Keratinocyte (primary cell): Measurements from ENCODE around the gene MRAP. TPM values are rescaled to one million over a fixed set of nuclear protein-coding genes. Genes with fewer than 3 reads are reported as not detected.

Source experiments
- DNase-seq: peaks from one replicate; pipeline ENCODE4 v3.0.0-alpha.2; 2011; ENCODE audit warnings: low read depth, missing footprints, low spot score
- FAIRE-seq: peaks from 2 replicates; lab custom pipeline; 2011; peaks lifted over from hg19 to GRCh38; lab: Jason Lieb, UNC
- H2AFZ ChIP-seq: 2 replicates; pipeline ENCODE4 v1.6.0; 2012; ENCODE audit warnings: low read length, control low read depth, inconsistent platforms; ENCODE audit not compliant: control insufficient read depth
- H3K27ac ChIP-seq: 2 replicates; pipeline ENCODE4 v1.5.1; 2011; ENCODE audit warnings: low read length; ENCODE audit not compliant: control insufficient read depth, insufficient read depth
- H3K27me3 ChIP-seq: 3 replicates; pipeline ENCODE4 v1.6.0; 2011; ENCODE audit warnings: low read length; ENCODE audit not compliant: control insufficient read depth, insufficient read depth; ENCODE audit errors: extremely low read depth
- H3K36me3 ChIP-seq, 2 experiments: 2 replicates in 1 of 2; 3 replicates in 1 of 2; pipeline ENCODE4 v1.5.1; 2011; ENCODE audit warnings: low read length in 2 of 2, mild to moderate bottlenecking in 1 of 2; ENCODE audit not compliant: control insufficient read depth in 2 of 2, insufficient read depth in 2 of 2; ENCODE audit errors: extremely low read depth in 1 of 2
- H3K4me1 ChIP-seq: 3 replicates; pipeline ENCODE4 v1.5.1; 2011; ENCODE audit warnings: low read length; ENCODE audit not compliant: control insufficient read depth, insufficient read depth; ENCODE audit errors: extremely low read depth
- H3K4me2 ChIP-seq: 3 replicates; pipeline ENCODE4 v1.6.0; 2011; ENCODE audit warnings: low read depth, low read length; ENCODE audit not compliant: control insufficient read depth, insufficient read depth; ENCODE audit errors: extremely low read depth
- H3K4me3 ChIP-seq, 3 experiments: fragments of 200-600 bp in 1 of 3; sonication (generic) in 1 of 3; 2 replicates in 2 of 3; 3 replicates in 1 of 3; pipeline ENCODE4 v1.5.1; 2011 to 2016; ENCODE audit warnings: low read length in 3 of 3, mild to moderate bottlenecking in 3 of 3, control low read depth in 2 of 3, inconsistent platforms in 1 of 3, low read depth in 1 of 3, mixed read lengths in 1 of 3, mixed run types in 1 of 3, moderate library complexity in 1 of 3; ENCODE audit not compliant: control insufficient read depth in 2 of 3, insufficient read depth in 2 of 3; ENCODE audit errors: extremely low read depth in 1 of 3
- H3K79me2 ChIP-seq: 2 replicates; pipeline ENCODE4 v1.6.0; 2012; ENCODE audit warnings: low read length; ENCODE audit not compliant: control insufficient read depth, insufficient read depth
- H3K9ac ChIP-seq: 3 replicates; pipeline ENCODE4 v1.6.0; 2011; ENCODE audit warnings: low read length; ENCODE audit not compliant: control insufficient read depth, insufficient read depth; ENCODE audit errors: extremely low read depth
- H3K9me1 ChIP-seq: 3 replicates; pipeline ENCODE4 v1.6.0; 2011; ENCODE audit warnings: low read length; ENCODE audit not compliant: control insufficient read depth, insufficient read depth; ENCODE audit errors: extremely low read depth
- H3K9me3 ChIP-seq: 2 replicates; pipeline ENCODE4 v1.5.1; 2012; ENCODE audit warnings: low read depth, low read length; ENCODE audit not compliant: control insufficient read depth
- H4K20me1 ChIP-seq: 3 replicates; pipeline ENCODE4 v1.6.0; 2011; ENCODE audit warnings: low read length; ENCODE audit not compliant: control insufficient read depth, insufficient read depth; ENCODE audit errors: extremely low read depth
- CTCF ChIP-seq, 3 experiments: IDR thresholded peaks in 1 of 3; conservative IDR thresholded peaks in 1 of 3; optimal IDR thresholded peaks in 1 of 3; 2 replicates in 2 of 3; 3 replicates in 1 of 3; pipeline versions ENCODE3 to v1.5.1; 2011; ENCODE audit warnings: low read length in 3 of 3, mild to moderate bottlenecking in 3 of 3, moderate library complexity in 2 of 3, control low read depth in 1 of 3, inconsistent platforms in 1 of 3; ENCODE audit not compliant: insufficient read depth in 2 of 3; ENCODE audit errors: extremely low read depth in 1 of 3
- EZH2 ChIP-seq: IDR thresholded peaks from one replicate; pipeline ENCODE4 v1.6.1; 2012; ENCODE audit warnings: inconsistent platforms, mild to moderate bottlenecking, low read length, moderate library complexity
- dilution Hi-C: fragments of 300-500 bp; cut with MboI; formaldehyde crosslinking; loops from one replicate; pipeline ENCODE4 v1.7.0; 2020; ENCODE audit warnings: low sequenced_read_pairs; ENCODE audit not compliant: extremely low pct_ligation_motif_present
- polyA plus RNA-seq, 5 experiments: library from polyadenylated mRNA; depleted of rRNA in 3 of 5; stranded (reverse) in 3 of 5; stranded (forward) in 1 of 5; unstranded in 1 of 5; fragments of >200 nt; gene quantifications; 1 replicate in 1 of 5; 2 replicates in 3 of 5; 3 replicates in 1 of 5; pipeline versions ENCODE4 v1.2.1 to v1.2.3, GENCODE V29; 2011 to 2012; ENCODE audit warnings: missing spikeins in 2 of 5, low read depth in 1 of 5, low replicate concordance in 1 of 5

Gene MRAP
- polyA plus RNA-seq, 1 donor (not counting 4 experiments of a cell fraction or from before 2014, with no cell fraction given) = not detected

- no peak overlapping the region for H3K27ac ChIP-seq
- H3K27me3 ChIP-seq = peaks cover 12% of the 10 kb centered on the region
- H3K79me2 ChIP-seq = no peaks in the 10 kb centered on the region
- no peaks in the 10 kb centered on the region for H3K9me1 ChIP-seq
- dilution Hi-C loops = no loop called here
- FAIRE-seq (no peak), DNase-seq (no peak)
- no peak overlapping the region for H3K4me3 ChIP-seq
- H3K9ac ChIP-seq = no peak overlapping the region
- H2AFZ ChIP-seq = no peak overlapping the region
- H3K4me1 ChIP-seq = no peaks in the 10 kb centered on the region
- H3K4me2 ChIP-seq = no peak overlapping the region
- no peaks in the 10 kb centered on the region for H4K20me1 ChIP-seq
- TF ChIP-seq EZH2 (no peak), CTCF (optimal IDR thresholded peaks at IDR 0.05 in 1 of 3, IDR thresholded peaks at IDR 0.05 in 1 of 3, conservative IDR thresholded peaks at IDR 0.05 in 1 of 3; ENCODE audit: extremely low read depth in 1 of 3, insufficient read depth in 2 of 3, low read length in 3 of 3) (no peak)
- H3K36me3 ChIP-seq = no peaks in the 10 kb centered on the region
- no peaks in the 10 kb centered on the region for H3K9me3 ChIP-seq
Measured at GRCh38 chr21:32252136-32252535, 46.5 kb upstream of the MRAP start.

- no peaks in the 10 kb centered on the region for H3K36me3 ChIP-seq
- H4K20me1 ChIP-seq = no peaks in the 10 kb centered on the region
- H3K4me3 ChIP-seq = no peak overlapping the region
- FAIRE-seq = no peak
- no peak overlapping the region for H3K9ac ChIP-seq
- H3K9me1 ChIP-seq = no peaks in the 10 kb centered on the region
- DNase-seq = no peak
- peaks cover 7% of the 10 kb centered on the region for H3K4me1 ChIP-seq
- H3K27me3 ChIP-seq = peaks cover 12% of the 10 kb centered on the region
- H2AFZ ChIP-seq = no peak overlapping the region
- TF ChIP-seq CTCF (optimal IDR thresholded peaks at IDR 0.05 in 1 of 3, IDR thresholded peaks at IDR 0.05 in 1 of 3, conservative IDR thresholded peaks at IDR 0.05 in 1 of 3; ENCODE audit: extremely low read depth in 1 of 3, insufficient read depth in 2 of 3, low read length in 3 of 3) = no peak
- no peak for TF ChIP-seq EZH2
- H3K27ac ChIP-seq = no peak overlapping the region
- H3K4me2 ChIP-seq = no peak overlapping the region
- H3K79me2 ChIP-seq = no peaks in the 10 kb centered on the region
- no peaks in the 10 kb centered on the region for H3K9me3 ChIP-seq
- dilution Hi-C loops = no loop called here
Measured at GRCh38 chr21:32253215-32253641, 45.4 kb upstream of the MRAP start.
